Keratinocyte (primary cell): ENCODE measurements around the gene SLC3A2. TPM values are rescaled to one million over a fixed set of nuclear protein-coding genes. Genes with fewer than 3 reads are reported as not detected.

Source experiments
- DNase-seq: peaks from one replicate; pipeline ENCODE4 v3.0.0-alpha.2; 2011; ENCODE audit warnings: low read depth, missing footprints, low spot score
- FAIRE-seq: peaks from 2 replicates; lab custom pipeline; 2011; peaks lifted over from hg19 to GRCh38; lab: Jason Lieb, UNC
- H2AFZ ChIP-seq: 2 replicates; pipeline ENCODE4 v1.6.0; 2012; ENCODE audit warnings: low read length, control low read depth, inconsistent platforms; ENCODE audit not compliant: control insufficient read depth
- H3K27ac ChIP-seq: 2 replicates; pipeline ENCODE4 v1.5.1; 2011; ENCODE audit warnings: low read length; ENCODE audit not compliant: control insufficient read depth, insufficient read depth
- H3K27me3 ChIP-seq: 3 replicates; pipeline ENCODE4 v1.6.0; 2011; ENCODE audit warnings: low read length; ENCODE audit not compliant: control insufficient read depth, insufficient read depth; ENCODE audit errors: extremely low read depth
- H3K36me3 ChIP-seq, 2 experiments: 2 replicates in 1 of 2; 3 replicates in 1 of 2; pipeline ENCODE4 v1.5.1; 2011; ENCODE audit warnings: low read length in 2 of 2, mild to moderate bottlenecking in 1 of 2; ENCODE audit not compliant: control insufficient read depth in 2 of 2, insufficient read depth in 2 of 2; ENCODE audit errors: extremely low read depth in 1 of 2
- H3K4me1 ChIP-seq: 3 replicates; pipeline ENCODE4 v1.5.1; 2011; ENCODE audit warnings: low read length; ENCODE audit not compliant: control insufficient read depth, insufficient read depth; ENCODE audit errors: extremely low read depth
- H3K4me2 ChIP-seq: 3 replicates; pipeline ENCODE4 v1.6.0; 2011; ENCODE audit warnings: low read depth, low read length; ENCODE audit not compliant: control insufficient read depth, insufficient read depth; ENCODE audit errors: extremely low read depth
- H3K4me3 ChIP-seq, 3 experiments: fragments of 200-600 bp in 1 of 3; sonication (generic) in 1 of 3; 2 replicates in 2 of 3; 3 replicates in 1 of 3; pipeline ENCODE4 v1.5.1; 2011 to 2016; ENCODE audit warnings: low read length in 3 of 3, mild to moderate bottlenecking in 3 of 3, control low read depth in 2 of 3, inconsistent platforms in 1 of 3, low read depth in 1 of 3, mixed read lengths in 1 of 3, mixed run types in 1 of 3, moderate library complexity in 1 of 3; ENCODE audit not compliant: control insufficient read depth in 2 of 3, insufficient read depth in 2 of 3; ENCODE audit errors: extremely low read depth in 1 of 3
- H3K79me2 ChIP-seq: 2 replicates; pipeline ENCODE4 v1.6.0; 2012; ENCODE audit warnings: low read length; ENCODE audit not compliant: control insufficient read depth, insufficient read depth
- H3K9ac ChIP-seq: 3 replicates; pipeline ENCODE4 v1.6.0; 2011; ENCODE audit warnings: low read length; ENCODE audit not compliant: control insufficient read depth, insufficient read depth; ENCODE audit errors: extremely low read depth
- H3K9me1 ChIP-seq: 3 replicates; pipeline ENCODE4 v1.6.0; 2011; ENCODE audit warnings: low read length; ENCODE audit not compliant: control insufficient read depth, insufficient read depth; ENCODE audit errors: extremely low read depth
- H3K9me3 ChIP-seq: 2 replicates; pipeline ENCODE4 v1.5.1; 2012; ENCODE audit warnings: low read depth, low read length; ENCODE audit not compliant: control insufficient read depth
- H4K20me1 ChIP-seq: 3 replicates; pipeline ENCODE4 v1.6.0; 2011; ENCODE audit warnings: low read length; ENCODE audit not compliant: control insufficient read depth, insufficient read depth; ENCODE audit errors: extremely low read depth
- CTCF ChIP-seq, 3 experiments: IDR thresholded peaks in 1 of 3; conservative IDR thresholded peaks in 1 of 3; optimal IDR thresholded peaks in 1 of 3; 2 replicates in 2 of 3; 3 replicates in 1 of 3; pipeline versions ENCODE3 to v1.5.1; 2011; ENCODE audit warnings: low read length in 3 of 3, mild to moderate bottlenecking in 3 of 3, moderate library complexity in 2 of 3, control low read depth in 1 of 3, inconsistent platforms in 1 of 3; ENCODE audit not compliant: insufficient read depth in 2 of 3; ENCODE audit errors: extremely low read depth in 1 of 3
- EZH2 ChIP-seq: IDR thresholded peaks from one replicate; pipeline ENCODE4 v1.6.1; 2012; ENCODE audit warnings: inconsistent platforms, mild to moderate bottlenecking, low read length, moderate library complexity
- dilution Hi-C: fragments of 300-500 bp; cut with MboI; formaldehyde crosslinking; loops from one replicate; pipeline ENCODE4 v1.7.0; 2020; ENCODE audit warnings: low sequenced_read_pairs; ENCODE audit not compliant: extremely low pct_ligation_motif_present
- polyA plus RNA-seq, 5 experiments: library from polyadenylated mRNA; depleted of rRNA in 3 of 5; stranded (reverse) in 3 of 5; stranded (forward) in 1 of 5; unstranded in 1 of 5; fragments of >200 nt; gene quantifications; 1 replicate in 1 of 5; 2 replicates in 3 of 5; 3 replicates in 1 of 5; pipeline versions ENCODE4 v1.2.1 to v1.2.3, GENCODE V29; 2011 to 2012; ENCODE audit warnings: missing spikeins in 2 of 5, low read depth in 1 of 5, low replicate concordance in 1 of 5

Gene SLC3A2
- polyA plus RNA-seq, 1 donor (not counting 4 experiments of a cell fraction or from before 2014, with no cell fraction given), result 469 TPM

GRCh38 chr11:62880231-62880802 lies 379 bp upstream of the SLC3A2 start:
- H2AFZ ChIP-seq, result peak overlapping the region; percentile 54
- dilution Hi-C loops, result no loop called here
- H3K9me3 ChIP-seq, result no peaks in the 10 kb centered on the region
- peaks cover 20 to 30% of the 10 kb centered on the region in 2 experiments for H3K36me3 ChIP-seq
- no peaks in the 10 kb centered on the region for H3K27me3 ChIP-seq
- no peaks in the 10 kb centered on the region for H3K9me1 ChIP-seq
- H3K4me1 ChIP-seq, result peaks cover 44% of the 10 kb centered on the region
- TF ChIP-seq EZH2, result no peak
- no peak for FAIRE-seq
- DNase-seq, result no peak
- H3K4me2 ChIP-seq, result peak overlapping the region; percentile 99
- H3K27ac ChIP-seq, result peak overlapping the region; percentile 99
- peaks cover 18% of the 10 kb centered on the region for H4K20me1 ChIP-seq
- H3K79me2 ChIP-seq, result peaks cover 38% of the 10 kb centered on the region
- peak overlapping the region; percentile 98 for H3K9ac ChIP-seq
- peak overlapping the region; percentile 77 to 95 (median 92) for H3K4me3 ChIP-seq

DNA sequence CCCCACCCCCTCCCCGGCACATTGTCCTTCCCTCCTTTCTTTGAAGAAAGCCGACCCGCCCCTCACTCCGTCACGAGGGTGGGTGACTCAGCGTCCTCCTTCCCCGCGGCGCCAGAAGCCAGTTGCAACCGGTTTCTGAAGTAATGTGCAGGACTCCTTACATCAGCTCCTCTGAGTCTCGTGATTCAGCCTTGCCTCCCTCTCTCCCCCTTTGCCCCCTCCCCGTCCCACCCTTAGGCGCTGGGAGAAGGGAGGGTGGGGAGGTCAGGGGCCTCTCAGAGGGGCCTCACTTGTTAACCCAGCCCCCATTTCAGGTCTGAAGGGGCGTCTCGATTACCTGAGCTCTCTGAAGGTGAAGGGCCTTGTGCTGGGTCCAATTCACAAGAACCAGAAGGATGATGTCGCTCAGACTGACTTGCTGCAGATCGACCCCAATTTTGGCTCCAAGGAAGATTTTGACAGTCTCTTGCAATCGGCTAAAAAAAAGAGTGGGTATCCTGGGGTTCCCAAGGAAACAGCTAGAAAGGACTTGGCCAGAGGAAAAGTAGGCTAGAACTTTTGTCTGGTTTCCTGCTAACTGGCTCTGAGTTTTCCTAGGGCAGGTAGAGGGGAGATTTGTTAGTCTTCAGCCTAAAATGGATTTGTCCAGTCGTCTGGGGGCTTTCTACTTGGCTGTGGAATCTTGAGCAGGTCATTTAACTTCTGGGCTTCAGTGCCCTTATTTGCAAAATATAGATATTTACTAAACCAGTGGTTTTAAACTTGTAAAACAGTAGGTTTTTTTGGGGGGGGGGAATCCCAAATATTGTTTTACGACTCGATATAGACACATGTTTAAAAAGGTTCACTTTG lies 1.1 kb downstream of the SLC3A2 start:
- H3K4me3 ChIP-seq, result peak overlapping the region; percentile 77 to 100 (median 95)
- dilution Hi-C loops, result no loop called here
- no peaks in the 10 kb centered on the region for H3K27me3 ChIP-seq
- H2AFZ ChIP-seq, result no peak overlapping the region
- no peaks in the 10 kb centered on the region for H3K9me3 ChIP-seq
- H3K27ac ChIP-seq, result peak overlapping the region; percentile 99
- H3K4me1 ChIP-seq, result peaks cover 41% of the 10 kb centered on the region
- H3K9me1 ChIP-seq, result peaks cover 2% of the 10 kb centered on the region
- TF ChIP-seq EZH2 (no peak), CTCF (optimal IDR thresholded peaks at IDR 0.05 in 1 of 3, IDR thresholded peaks at IDR 0.05 in 1 of 3, conservative IDR thresholded peaks at IDR 0.05 in 1 of 3; ENCODE audit: extremely low read depth in 1 of 3, insufficient read depth in 2 of 3, low read length in 3 of 3) (no peak)
- peak overlapping the region; percentile 98 for H3K9ac ChIP-seq
- FAIRE-seq (no peak), DNase-seq (no peak)
- peaks cover 34 to 45% of the 10 kb centered on the region in 2 experiments for H3K36me3 ChIP-seq
- H3K4me2 ChIP-seq, result peak overlapping the region; percentile 98
- peaks cover 26% of the 10 kb centered on the region for H4K20me1 ChIP-seq
- H3K79me2 ChIP-seq, result peaks cover 50% of the 10 kb centered on the region
